K562 (cell line): Measurements from ENCODE around the gene CNKSR3. TPM values are rescaled to one million over a fixed set of nuclear protein-coding genes. Genes with fewer than 3 reads are reported as not detected.

ENCODE experiments used
- CHD2 ChIP-seq: IDR thresholded peaks from 2 replicates; pipeline ENCODE4 v1.6.1; 2011; ENCODE audit warnings: low read depth, low read length
- RBFOX2 ChIP-seq: fragments of 200-400 bp; formaldehyde crosslinking; IDR thresholded peaks from 2 replicates; pipeline ENCODE4 v1.6.1; 2017; ENCODE audit warnings: low read depth, mild to moderate bottlenecking, low read length, moderate library complexity
- ZNF121 ChIP-seq: sonication (generic); formaldehyde crosslinking; conservative IDR thresholded peaks from 2 replicates; pipeline ENCODE4 v1.8.0; 2022; ENCODE audit warnings: missing genetic modification reagents
- polyA plus RNA-seq, 8 experiments: library from polyadenylated mRNA; depleted of rRNA in 4 of 8; stranded (reverse) in 5 of 8; unstranded in 3 of 8; fragments of >200 nt; fragmentation: Nextera tagmentation in 2 of 8; fragmentation: Illumina TruSeq in 1 of 8; extraction: Ambion mirVana in 2 of 8; extraction: Trizol in 1 of 8; gene quantifications; 2 replicates each; pipeline versions ENCODE4 v1.2.1 to v1.2.3, GENCODE V29; 2011 to 2014; ENCODE audit warnings: inconsistent platforms in 1 of 8, missing spikeins in 1 of 8
- total RNA-seq, 7 experiments: library from RNA; depleted of rRNA in 6 of 7; stranded (reverse); fragments of >200 nt in 6 of 7; fragmentation: Illumina TruSeq in 2 of 7; extraction: Trizol in 2 of 7; gene quantifications; 2 replicates each; pipeline versions ENCODE4 v1.2.1 to v1.2.3, GENCODE V29; 2011 to 2021; ENCODE audit warnings: low replicate concordance in 1 of 7
- TF ChIP-seq, protein P1 (sequence below): fragments of 450-650 bp; IDR thresholded peaks from 2 replicates; pipeline ENCODE4 v1.6.1; 2018; ENCODE audit warnings: mild to moderate bottlenecking, low read depth; ENCODE audit not compliant: partially characterized antibody
- TF ChIP-seq, protein P2 (sequence below): sonication (generic); formaldehyde crosslinking; IDR thresholded peaks from 2 replicates; pipeline ENCODE4 v1.8.0; 2023; ENCODE audit warnings: mild to moderate bottlenecking, missing genetic modification reagents
- TF ChIP-seq, protein P3 (sequence below): IDR thresholded peaks from 3 replicates; pipeline ENCODE4 v1.6.1; 2011; ENCODE audit warnings: borderline replicate concordance, mild to moderate bottlenecking, moderate library complexity; ENCODE audit not compliant: insufficient read length; ENCODE audit errors: extremely low read depth

The CNKSR3 gene
- total and polyA plus RNA-seq, 9 of the 15 experiments (the other 6 are each of a cell fraction or from before 2014, with no cell fraction given), result 4.5 to 29.6 (median 9.5) TPM

DNA sequence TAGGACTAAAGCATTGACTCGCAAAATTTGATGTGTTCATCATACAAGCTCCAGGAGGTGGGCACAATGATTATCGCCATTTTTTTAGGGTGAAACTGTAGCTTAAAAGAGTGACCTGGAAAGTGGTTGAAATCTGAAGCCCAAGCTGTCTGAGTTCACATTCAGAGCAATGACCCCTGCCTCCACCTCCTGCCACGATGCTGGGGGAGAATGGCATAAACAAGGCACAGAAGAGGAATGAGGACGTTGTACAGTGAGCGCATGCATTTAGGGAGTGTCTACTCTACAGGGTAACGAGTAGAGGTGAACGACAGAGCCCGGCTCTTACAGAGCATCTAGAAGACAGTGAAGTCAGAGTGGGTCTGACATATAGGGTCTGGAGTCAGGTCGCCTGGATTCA is 37.2 kb downstream of the CNKSR3 start (continued):
- TF ChIP-seq, protein P1, sequence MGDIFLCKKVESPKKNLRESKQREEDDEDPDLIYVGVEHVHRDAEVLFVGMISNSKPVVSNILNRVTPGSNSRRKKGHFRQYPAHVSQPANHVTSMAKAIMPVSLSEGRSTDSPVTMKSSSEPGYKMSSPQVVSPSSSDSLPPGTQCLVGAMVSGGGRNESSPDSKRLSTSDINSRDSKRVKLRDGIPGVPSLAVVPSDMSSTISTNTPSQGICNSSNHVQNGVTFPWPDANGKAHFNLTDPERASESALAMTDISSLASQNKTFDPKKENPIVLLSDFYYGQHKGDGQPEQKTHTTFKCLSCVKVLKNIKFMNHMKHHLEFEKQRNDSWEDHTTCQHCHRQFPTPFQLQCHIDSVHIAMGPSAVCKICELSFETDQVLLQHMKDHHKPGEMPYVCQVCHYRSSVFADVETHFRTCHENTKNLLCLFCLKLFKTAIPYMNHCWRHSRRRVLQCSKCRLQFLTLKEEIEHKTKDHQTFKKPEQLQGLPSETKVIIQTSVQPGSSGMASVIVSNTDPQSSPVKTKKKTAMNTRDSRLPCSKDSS, result no peak
- TF ChIP-seq CHD2 (no peak), RBFOX2 (no peak), ZNF121 (CRISPR knock-in tag) (no peak)
- TF ChIP-seq, protein P2, sequence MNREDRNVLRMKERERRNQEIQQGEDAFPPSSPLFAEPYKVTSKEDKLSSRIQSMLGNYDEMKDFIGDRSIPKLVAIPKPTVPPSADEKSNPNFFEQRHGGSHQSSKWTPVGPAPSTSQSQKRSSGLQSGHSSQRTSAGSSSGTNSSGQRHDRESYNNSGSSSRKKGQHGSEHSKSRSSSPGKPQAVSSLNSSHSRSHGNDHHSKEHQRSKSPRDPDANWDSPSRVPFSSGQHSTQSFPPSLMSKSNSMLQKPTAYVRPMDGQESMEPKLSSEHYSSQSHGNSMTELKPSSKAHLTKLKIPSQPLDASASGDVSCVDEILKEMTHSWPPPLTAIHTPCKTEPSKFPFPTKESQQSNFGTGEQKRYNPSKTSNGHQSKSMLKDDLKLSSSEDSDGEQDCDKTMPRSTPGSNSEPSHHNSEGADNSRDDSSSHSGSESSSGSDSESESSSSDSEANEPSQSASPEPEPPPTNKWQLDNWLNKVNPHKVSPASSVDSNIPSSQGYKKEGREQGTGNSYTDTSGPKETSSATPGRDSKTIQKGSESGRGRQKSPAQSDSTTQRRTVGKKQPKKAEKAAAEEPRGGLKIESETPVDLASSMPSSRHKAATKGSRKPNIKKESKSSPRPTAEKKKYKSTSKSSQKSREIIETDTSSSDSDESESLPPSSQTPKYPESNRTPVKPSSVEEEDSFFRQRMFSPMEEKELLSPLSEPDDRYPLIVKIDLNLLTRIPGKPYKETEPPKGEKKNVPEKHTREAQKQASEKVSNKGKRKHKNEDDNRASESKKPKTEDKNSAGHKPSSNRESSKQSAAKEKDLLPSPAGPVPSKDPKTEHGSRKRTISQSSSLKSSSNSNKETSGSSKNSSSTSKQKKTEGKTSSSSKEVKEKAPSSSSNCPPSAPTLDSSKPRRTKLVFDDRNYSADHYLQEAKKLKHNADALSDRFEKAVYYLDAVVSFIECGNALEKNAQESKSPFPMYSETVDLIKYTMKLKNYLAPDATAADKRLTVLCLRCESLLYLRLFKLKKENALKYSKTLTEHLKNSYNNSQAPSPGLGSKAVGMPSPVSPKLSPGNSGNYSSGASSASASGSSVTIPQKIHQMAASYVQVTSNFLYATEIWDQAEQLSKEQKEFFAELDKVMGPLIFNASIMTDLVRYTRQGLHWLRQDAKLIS, result no peak
- TF ChIP-seq, protein P3, sequence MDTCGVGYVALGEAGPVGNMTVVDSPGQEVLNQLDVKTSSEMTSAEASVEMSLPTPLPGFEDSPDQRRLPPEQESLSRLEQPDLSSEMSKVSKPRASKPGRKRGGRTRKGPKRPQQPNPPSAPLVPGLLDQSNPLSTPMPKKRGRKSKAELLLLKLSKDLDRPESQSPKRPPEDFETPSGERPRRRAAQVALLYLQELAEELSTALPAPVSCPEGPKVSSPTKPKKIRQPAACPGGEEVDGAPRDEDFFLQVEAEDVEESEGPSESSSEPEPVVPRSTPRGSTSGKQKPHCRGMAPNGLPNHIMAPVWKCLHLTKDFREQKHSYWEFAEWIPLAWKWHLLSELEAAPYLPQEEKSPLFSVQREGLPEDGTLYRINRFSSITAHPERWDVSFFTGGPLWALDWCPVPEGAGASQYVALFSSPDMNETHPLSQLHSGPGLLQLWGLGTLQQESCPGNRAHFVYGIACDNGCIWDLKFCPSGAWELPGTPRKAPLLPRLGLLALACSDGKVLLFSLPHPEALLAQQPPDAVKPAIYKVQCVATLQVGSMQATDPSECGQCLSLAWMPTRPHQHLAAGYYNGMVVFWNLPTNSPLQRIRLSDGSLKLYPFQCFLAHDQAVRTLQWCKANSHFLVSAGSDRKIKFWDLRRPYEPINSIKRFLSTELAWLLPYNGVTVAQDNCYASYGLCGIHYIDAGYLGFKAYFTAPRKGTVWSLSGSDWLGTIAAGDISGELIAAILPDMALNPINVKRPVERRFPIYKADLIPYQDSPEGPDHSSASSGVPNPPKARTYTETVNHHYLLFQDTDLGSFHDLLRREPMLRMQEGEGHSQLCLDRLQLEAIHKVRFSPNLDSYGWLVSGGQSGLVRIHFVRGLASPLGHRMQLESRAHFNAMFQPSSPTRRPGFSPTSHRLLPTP, result no peak
